Mesodermal cell (in vitro differentiated cells): ENCODE measurements around the gene NXNL1.

Source experiments
- H3K27ac ChIP-seq: 2 replicates; pipeline ENCODE4 v1.7.0; 2013; ENCODE audit warnings: mild to moderate bottlenecking, low read depth, low read length, moderate library complexity; ENCODE audit not compliant: severe bottlenecking
- H3K36me3 ChIP-seq: 2 replicates; pipeline ENCODE4 v1.7.1; 2013; ENCODE audit warnings: mild to moderate bottlenecking, low read length, moderate library complexity; ENCODE audit not compliant: control insufficient read depth, insufficient read depth
- H3K4me1 ChIP-seq: one replicate; pipeline ENCODE4 v1.7.1; 2013; ENCODE audit warnings: mild to moderate bottlenecking, low read length; ENCODE audit not compliant: insufficient read depth, control insufficient read depth, poor library complexity, severe bottlenecking
- H3K4me3 ChIP-seq: 2 replicates; pipeline ENCODE4 v1.7.0; 2013; ENCODE audit warnings: low read length, control low read depth, mild to moderate bottlenecking; ENCODE audit not compliant: insufficient read depth, poor library complexity, severe bottlenecking; ENCODE audit errors: extremely low read depth
- H3K9me3 ChIP-seq: 2 replicates; pipeline ENCODE4 v1.7.1; 2013; ENCODE audit warnings: mild to moderate bottlenecking, low read length, moderate library complexity; ENCODE audit not compliant: control insufficient read depth
- WGBS, 2 experiments: methylation state at CpG; one replicate each; pipeline ENCODE4 v1.1.5; 2013; ENCODE audit warnings: missing lambda C conversion rate in 2 of 2; ENCODE audit not compliant: insufficient coverage in 2 of 2; 5-methylcytosine and 5-hydroxymethylcytosine counted together

Gene NXNL1

GRCh38 chr19:17469481-17470067 lies 8.8 kb upstream of the NXNL1 start:
- no peaks in the 10 kb centered on the region for H3K9me3 ChIP-seq
- WGBS, 2 experiments = 1% methylated on average over 11 to 25 of the region's 31 CpGs
- no peaks in the 10 kb centered on the region for H3K36me3 ChIP-seq
- H3K4me3 ChIP-seq = peak overlapping the region; percentile 63
- H3K4me1 ChIP-seq = peaks cover 22% of the 10 kb centered on the region
- H3K27ac ChIP-seq = peak overlapping the region; percentile 85

DNA sequence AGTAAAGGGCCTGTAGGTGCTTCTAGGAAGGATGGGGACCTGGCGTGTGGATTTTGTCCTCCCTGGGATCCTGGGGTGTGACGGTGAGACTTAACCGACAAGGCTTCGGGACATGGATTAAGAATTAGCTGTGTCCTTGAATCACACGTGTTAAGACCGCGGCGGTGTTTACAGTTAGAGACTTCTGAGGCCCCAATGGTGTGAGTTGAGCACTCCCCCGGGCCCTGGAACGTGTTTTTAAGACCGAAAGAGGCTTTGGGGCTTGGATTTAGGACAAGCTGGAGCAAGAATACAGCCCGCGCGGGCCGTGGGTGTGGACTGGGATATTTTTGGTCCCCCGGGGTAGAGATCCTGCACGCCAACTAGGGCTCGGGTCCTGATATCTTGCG lies 8.4 kb upstream of the NXNL1 start:
- 8% methylated on average over 18 to 19 of the region's 19 CpGs for WGBS, 2 experiments
- H3K9me3 ChIP-seq = no peaks in the 10 kb centered on the region
- peak overlapping the region; percentile 85 for H3K27ac ChIP-seq
- peak overlapping the region; percentile 63 for H3K4me3 ChIP-seq
- peaks cover 22% of the 10 kb centered on the region for H3K4me1 ChIP-seq
- H3K36me3 ChIP-seq = no peaks in the 10 kb centered on the region

DNA sequence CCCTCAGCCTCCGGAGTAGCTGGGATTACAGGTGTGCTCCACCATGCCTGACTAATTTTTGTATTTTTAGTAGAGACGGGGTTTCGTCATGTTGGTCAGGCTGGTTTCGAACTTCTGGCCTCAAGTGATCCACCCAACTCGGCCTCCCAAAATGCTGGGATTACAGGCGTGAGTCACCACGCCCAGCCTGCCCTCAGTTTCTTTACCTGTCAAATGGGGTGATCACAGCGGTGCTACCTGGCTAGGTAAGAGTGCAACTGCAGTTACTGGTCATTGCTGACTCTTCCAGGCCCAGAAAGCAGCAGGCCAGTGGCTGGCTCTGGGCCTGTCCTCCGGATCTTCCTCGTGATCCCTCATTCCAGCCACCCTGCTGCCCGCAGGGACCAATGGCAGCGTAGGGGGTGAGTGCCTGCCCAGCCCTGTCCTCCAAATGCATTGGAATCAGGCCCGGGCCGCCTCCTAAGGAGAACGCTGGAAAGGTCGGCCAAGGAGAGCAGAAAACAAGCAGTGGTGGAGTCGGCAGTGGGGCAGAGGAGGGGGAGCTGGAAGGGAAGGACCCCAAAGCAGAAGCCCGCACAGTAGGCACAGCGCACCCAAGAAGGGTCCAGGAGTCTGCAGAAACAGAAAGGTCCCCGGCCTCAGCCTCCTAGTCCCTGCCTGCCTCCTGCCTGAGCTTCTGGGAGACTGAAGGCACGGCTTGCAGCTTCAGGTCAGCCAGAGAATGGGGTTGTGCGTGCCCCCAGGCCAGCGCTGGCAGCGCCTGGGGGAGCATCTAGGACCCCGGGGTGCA lies 7.8 kb upstream of the NXNL1 start:
- 77 to 81% methylated on average over 24 to 25 of the region's 25 CpGs for WGBS, 2 experiments
- peak overlapping the region; percentile 63 for H3K4me3 ChIP-seq
- peaks cover 22% of the 10 kb centered on the region for H3K4me1 ChIP-seq
- H3K27ac ChIP-seq = no peak overlapping the region
- H3K36me3 ChIP-seq = no peaks in the 10 kb centered on the region
- no peaks in the 10 kb centered on the region for H3K9me3 ChIP-seq

- Histone ChIP-seq H3K9me3 (no peaks in the 10 kb centered on the region), H3K36me3 (no peaks in the 10 kb centered on the region), H3K4me3 (no peak overlapping the region), H3K27ac (no peak overlapping the region), H3K4me1 (peaks cover 22% of the 10 kb centered on the region)
- 90 to 93% methylated on average over 9 to 12 of the region's 12 CpGs for WGBS, 2 experiments
These were observed 7.0 kb upstream of the NXNL1 start for GRCh38 chr19:17467471-17468301.

DNA sequence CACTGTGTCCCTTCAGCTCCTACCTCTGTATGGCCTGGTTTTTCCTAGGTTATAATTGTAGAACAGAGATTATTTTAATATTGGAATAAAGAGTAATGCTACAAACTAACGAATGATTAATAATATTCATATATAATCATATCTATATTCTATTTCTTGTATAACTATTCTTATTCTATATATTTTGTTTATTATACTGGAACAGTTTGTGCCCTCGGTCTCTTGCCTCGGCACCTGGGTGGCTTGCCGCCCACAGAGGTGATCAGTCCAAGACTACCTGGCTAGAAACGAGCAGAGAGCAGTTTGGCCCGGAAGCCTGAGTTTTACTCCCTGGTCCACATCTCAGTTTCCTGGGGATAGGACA lies 5.7 kb upstream of the NXNL1 start:
- no peak overlapping the region for H3K27ac ChIP-seq
- no peaks in the 10 kb centered on the region for H3K36me3 ChIP-seq
- H3K9me3 ChIP-seq = no peaks in the 10 kb centered on the region
- H3K4me1 ChIP-seq = peaks cover 20% of the 10 kb centered on the region
- 64% methylated on average over 4 of the region's 6 CpGs; no CpG with 5 or more reads in 1 of the 2 experiments for WGBS, 2 experiments
- H3K4me3 ChIP-seq = no peak overlapping the region

DNA sequence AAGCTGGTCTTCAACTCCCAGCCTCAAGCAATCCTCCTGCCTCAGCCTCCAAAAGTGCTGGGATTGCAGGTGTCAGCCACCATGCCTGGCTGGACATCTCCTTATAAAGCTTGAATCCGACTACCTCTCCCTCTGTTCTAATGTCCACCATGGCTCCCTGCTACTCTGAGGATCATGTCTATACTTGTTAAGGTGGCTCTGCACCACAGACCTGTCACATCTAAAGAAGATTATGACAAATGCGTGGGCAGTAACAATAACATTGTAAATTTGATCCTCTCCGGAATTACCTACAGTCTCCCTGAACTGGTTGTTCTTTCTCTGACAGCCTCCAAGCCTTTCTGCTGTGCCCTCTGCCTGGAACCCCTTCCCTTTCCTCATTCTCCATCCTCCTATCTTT lies 1.8 kb downstream of the NXNL1 start:
- 94 to 100% methylated on average over 3 of the region's 3 CpGs for WGBS, 2 experiments
- Histone ChIP-seq H3K4me1 (no peaks in the 10 kb centered on the region), H3K36me3 (no peaks in the 10 kb centered on the region), H3K9me3 (no peaks in the 10 kb centered on the region), H3K27ac (no peak overlapping the region), H3K4me3 (no peak overlapping the region)

- no peaks in the 10 kb centered on the region for H3K36me3 ChIP-seq
- H3K27ac ChIP-seq = no peak overlapping the region
- H3K4me3 ChIP-seq = no peak overlapping the region
- H3K9me3 ChIP-seq = no peaks in the 10 kb centered on the region
- H3K4me1 ChIP-seq = no peaks in the 10 kb centered on the region
- 80 to 90% methylated on average over 4 to 6 of the region's 6 CpGs for WGBS, 2 experiments
These were observed 3.1 kb downstream of the NXNL1 start for GRCh38 chr19:17457616-17458015.

DNA sequence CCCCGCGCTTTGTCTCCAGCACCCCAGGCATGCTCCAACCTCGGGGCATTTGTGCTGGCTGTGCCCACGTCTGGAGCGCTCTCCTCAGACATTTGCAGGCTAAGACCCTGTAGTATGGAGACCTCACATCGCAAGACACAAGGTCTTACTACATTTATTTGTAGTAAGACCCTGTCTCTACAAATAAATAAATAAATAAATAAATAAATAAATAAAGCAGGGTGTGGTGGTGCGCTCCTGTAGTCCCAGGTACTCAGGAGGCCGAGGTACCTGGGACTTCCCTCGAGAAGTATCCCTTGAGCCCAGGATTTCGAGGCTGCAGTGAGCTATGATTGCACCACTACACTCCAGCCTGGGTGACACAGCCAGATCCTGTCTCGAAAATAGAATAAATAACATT lies 4.6 kb downstream of the NXNL1 start:
- Histone ChIP-seq H3K4me1 (no peaks in the 10 kb centered on the region), H3K27ac (no peak overlapping the region), H3K9me3 (no peaks in the 10 kb centered on the region), H3K36me3 (no peaks in the 10 kb centered on the region), H3K4me3 (no peak overlapping the region)
- 70 to 83% methylated on average over 7 to 8 of the region's 11 CpGs for WGBS, 2 experiments

GRCh38 chr19:17455308-17456123 lies 5.2 kb downstream of the NXNL1 start:
- WGBS, 2 experiments = 48 to 53% methylated on average over 30 to 38 of the region's 58 CpGs
- H3K4me3 ChIP-seq = no peak overlapping the region
- H3K36me3 ChIP-seq = no peaks in the 10 kb centered on the region
- H3K27ac ChIP-seq = no peak overlapping the region
- H3K4me1 ChIP-seq = no peaks in the 10 kb centered on the region
- no peaks in the 10 kb centered on the region for H3K9me3 ChIP-seq

GRCh38 chr19:17454576-17455071 lies 6.1 kb downstream of the NXNL1 start:
- WGBS, 2 experiments = 2 to 4% methylated on average over 11 of the region's 13 CpGs
- Histone ChIP-seq H3K9me3 (no peaks in the 10 kb centered on the region), H3K36me3 (no peaks in the 10 kb centered on the region), H3K27ac (no peak overlapping the region), H3K4me1 (no peaks in the 10 kb centered on the region), H3K4me3 (no peak overlapping the region)
